Muscle of arm (tissue), 14 donors: ENCODE measurements around the gene PLK1. TPM values are rescaled to one million over a fixed set of nuclear protein-coding genes. Genes with fewer than 3 reads are reported as not detected.
A peak's percentile ranks its signal among the peaks of the same experiment; 100 is the strongest.
"Not testable (repeated sequence)": the region's sequence is repeated elsewhere in the genome, so short reads cannot be mapped to it uniquely, and the experiment has no call there.

Source experiments
- DNase-seq: peaks from one replicate; pipeline ENCODE4 v3.0.0-alpha.2; 2013
- long read RNA-seq, 11 donors: transcript quantifications; one replicate each; lab custom pipeline, GENCODE V29; 2026
- polyA plus RNA-seq, 12 donors: library from polyadenylated mRNA; unstranded; fragments of 120-200 nt; gene quantifications; one replicate each; pipeline ENCODE4 v1.2.1, GENCODE V29; 2013; ENCODE audit not compliant: insufficient read length in 12 of 12

PLK1 gene
- polyA plus RNA-seq, result 10 to 100 TPM in 9 of 12 donors, 1 to 10 TPM in 2, not detected in 1; 8.7 to 28.4 (median 13.1) TPM
- long read RNA-seq, donor 1, partial matches to known transcripts, result 8 of 10 reads
- long read RNA-seq, donor 1, other reads (novel, unspliced or antisense), result 0 of 10 reads
- long read RNA-seq, donor 2, transcript PLK1-201 (10 exons, 2,227 nt), result major isoform, 6 of 6 reads
- long read RNA-seq, donor 2, partial matches to known transcripts, result 0 of 6 reads
- long read RNA-seq, donor 2, other reads (novel, unspliced or antisense), result 0 of 6 reads
- long read RNA-seq, donor 3, result 0 reads
- long read RNA-seq, donor 4, partial matches to known transcripts, result 0 of 2 reads
- long read RNA-seq, donor 4, other reads (novel, unspliced or antisense), result 0 of 2 reads
- long read RNA-seq, donor 5, partial matches to known transcripts, result 0 of 4 reads
- long read RNA-seq, donor 5, other reads (novel, unspliced or antisense), result 0 of 4 reads
- long read RNA-seq, donor 6, partial matches to known transcripts, result 0 of 3 reads
- long read RNA-seq, donor 6, other reads (novel, unspliced or antisense), result 0 of 3 reads
- long read RNA-seq, donor 7, partial matches to known transcripts, result 0 of 1 reads
- long read RNA-seq, donor 7, other reads (novel, unspliced or antisense), result 0 of 1 reads
- long read RNA-seq, donor 8, transcript PLK1-201 (10 exons, 2,227 nt), result major isoform, 5 of 5 reads
- long read RNA-seq, donor 8, partial matches to known transcripts, result 0 of 5 reads
- long read RNA-seq, donor 8, other reads (novel, unspliced or antisense), result 0 of 5 reads
- long read RNA-seq, donor 9, partial matches to known transcripts, result 0 of 2 reads
- long read RNA-seq, donor 9, other reads (novel, unspliced or antisense), result 0 of 2 reads
- long read RNA-seq, donor 10, partial matches to known transcripts, result 0 of 2 reads
- long read RNA-seq, donor 10, other reads (novel, unspliced or antisense), result 0 of 2 reads
- long read RNA-seq, donor 11, transcript PLK1-201 (10 exons, 2,227 nt), result major isoform, 5 of 5 reads
- long read RNA-seq, donor 11, partial matches to known transcripts, result 0 of 5 reads
- long read RNA-seq, donor 11, other reads (novel, unspliced or antisense), result 0 of 5 reads

DNA sequence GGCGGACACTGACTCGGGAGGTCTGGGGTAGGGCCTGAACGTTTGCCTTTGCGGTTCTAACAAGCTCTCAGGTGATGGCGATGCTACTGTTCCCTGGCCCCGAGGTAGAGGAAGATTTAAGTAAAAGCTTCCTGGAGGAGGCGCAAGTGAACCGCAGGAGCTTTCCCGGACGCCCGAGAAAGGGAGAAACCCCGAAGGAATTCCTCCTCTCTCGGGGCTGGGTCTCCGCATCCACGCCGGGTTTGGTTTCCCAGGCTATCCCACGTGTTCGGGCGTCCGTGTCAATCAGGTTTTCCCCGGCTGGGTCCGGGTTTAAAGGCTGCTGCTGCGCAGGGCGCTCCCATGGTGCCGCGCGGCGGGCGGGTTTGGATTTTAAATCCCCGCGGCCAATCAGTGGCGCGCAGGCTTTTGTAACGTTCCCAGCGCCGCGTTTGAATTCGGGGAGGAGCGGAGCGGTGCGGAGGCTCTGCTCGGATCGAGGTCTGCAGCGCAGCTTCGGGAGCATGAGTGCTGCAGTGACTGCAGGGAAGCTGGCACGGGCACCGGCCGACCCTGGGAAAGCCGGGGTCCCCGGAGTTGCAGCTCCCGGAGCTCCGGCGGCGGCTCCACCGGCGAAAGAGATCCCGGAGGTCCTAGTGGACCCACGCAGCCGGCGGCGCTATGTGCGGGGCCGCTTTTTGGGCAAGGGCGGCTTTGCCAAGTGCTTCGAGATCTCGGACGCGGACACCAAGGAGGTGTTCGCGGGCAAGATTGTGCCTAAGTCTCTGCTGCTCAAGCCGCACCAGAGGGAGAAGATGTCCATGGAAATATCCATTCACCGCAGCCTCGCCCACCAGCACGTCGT lies at the start of gene PLK1:
Gene PLK1 (plus strand): TSS at position 460 of the 844 bp plus-strand sequence. CDS start 44 bp downstream, at position 504.
- peak; percentile 82 for DNase-seq

DNA sequence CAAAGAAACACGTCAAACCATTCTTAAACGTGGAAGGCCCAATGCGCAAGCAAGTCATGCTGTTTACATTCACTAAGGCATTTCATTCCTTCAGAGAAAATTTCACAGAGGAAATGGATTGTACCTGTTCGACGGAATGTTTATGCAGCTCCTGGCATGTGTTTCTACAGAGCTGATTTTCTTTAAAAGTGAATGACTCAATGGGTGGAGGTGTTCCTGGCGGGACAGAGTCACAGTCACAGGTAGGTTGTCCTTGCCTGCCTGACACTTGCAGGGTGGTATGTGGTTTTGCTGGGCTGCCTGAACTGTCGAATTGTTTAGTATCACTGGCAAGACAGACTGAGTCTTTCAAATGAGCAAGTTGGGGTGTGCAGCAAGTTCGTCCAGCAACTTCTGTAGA lies 49.2 kb upstream of the PLK1 start:
- DNase-seq, result no peak

DNA sequence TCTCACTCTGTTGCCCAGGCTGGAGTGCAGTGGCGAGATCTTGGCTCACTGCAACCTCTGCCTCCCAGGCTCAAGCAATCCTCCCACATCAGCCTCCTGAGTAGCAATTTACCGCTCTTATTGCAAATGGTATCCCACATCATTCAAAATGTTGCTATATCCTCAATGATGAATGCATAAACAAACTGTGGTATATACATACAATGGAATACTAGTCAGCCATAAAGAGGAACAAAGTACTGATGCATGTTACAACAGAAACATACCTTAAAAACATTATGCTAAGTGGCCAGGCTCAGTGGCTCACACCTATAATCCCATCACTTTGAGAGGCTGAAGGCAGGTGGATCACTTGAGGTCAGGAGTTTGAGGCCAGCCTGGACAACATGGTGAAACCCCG lies 46.8 kb upstream of the PLK1 start:
- not testable (repeated sequence) for DNase-seq

DNA sequence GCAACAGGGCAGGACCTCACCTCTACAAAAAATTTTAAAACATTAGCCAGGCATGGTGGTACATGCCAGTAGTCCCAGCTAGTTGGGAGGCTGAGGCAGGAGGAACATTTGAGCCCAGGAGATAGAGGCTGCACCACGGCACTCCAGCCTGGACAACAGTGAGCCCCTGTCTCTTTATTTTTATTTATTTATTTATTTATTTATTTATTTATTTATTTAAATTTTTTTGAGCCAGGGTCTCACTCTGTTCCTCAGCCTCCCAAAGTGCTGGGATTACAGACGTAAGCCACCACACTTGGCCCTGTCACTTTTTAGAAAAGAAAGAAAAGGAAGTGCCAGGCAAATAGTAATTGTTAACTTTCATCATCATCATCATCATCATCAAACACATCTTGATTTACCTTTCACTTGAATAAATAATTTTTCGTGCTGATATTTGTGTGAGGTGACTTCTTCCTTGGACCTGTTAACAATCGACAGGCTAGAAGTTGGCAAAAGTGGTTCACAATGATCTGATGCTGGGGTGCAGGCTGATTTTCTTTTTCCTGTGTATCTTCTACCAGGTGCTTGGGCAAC lies 44.1 kb upstream of the PLK1 start:
- no peak for DNase-seq

DNA sequence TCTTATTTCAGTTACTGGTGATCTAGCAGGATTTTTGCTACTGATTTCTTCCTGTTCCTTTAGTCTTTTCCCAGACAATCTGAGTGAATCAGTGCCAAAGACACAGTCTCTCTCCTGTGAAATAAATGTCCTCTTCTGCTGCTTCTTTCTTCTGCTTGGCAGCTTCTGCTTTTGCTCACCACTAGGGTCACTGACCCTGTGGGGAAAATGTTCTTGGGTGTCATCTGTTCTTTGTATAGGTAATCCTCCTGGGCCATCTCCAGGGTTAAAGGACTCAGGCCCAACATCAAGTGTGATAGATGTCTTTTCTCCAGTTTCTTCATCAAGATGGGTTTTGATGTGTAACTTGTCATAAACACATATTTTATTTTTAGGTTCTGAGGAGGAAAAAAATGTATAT lies 42.7 kb upstream of the PLK1 start:
- DNase-seq, result no peak

DNA sequence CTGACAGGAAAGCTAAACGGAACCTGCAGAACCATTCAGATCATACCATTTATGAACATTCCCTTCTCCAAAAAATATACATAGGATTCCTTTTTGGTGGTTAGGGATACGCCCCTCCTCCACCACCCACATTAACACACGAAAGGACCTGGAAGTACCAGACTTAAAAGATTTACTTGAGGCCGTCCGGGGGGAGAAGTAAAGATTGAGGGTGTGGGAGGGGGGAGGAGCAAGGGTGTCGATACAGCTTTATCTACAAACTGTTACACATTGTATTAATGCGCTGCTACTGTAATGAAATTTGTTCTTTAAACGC lies 38.1 kb upstream of the PLK1 start:
- DNase-seq, result no peak

DNA sequence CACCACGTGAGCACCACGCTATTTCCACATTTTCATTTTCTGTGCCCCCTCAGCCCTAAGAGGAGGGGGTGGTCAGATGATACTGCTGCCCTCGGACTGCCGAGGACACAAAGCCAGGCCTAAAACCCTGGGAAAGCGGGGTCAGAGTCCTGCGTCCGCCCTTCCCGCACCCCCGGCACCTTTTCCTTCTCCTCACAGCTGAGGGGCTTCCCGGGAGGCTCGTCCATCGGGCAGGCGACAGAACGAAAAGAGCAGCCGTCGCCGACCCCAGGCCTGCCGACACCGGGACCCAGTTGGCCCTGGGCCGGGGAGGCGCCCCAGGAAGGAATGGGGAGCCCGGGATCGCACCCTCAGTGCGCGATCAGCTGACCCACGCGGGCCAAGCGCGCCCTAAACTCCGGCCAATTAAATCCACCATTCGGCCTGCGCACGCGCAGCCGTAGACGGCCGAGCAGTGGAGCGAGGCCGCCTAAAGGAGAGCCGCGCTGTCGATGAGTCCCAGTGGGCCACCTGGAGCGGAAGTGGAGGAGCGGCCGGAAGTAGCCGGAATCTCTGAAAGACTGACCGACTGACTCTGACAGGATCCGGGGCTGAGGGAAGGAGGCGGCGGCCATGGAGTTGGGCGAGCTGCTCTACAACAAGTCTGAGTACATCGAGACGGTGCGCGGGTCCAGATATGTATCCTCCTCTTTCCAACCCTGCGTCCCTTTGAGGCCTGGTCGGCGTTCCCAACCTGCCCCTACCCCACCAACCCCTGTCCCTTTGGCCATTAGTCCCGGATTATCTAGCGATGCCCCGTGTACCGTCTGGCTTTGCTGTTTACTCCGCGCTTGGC lies 37.5 kb upstream of the PLK1 start, which contains the start of the genes DCTN5 and PALB2:
Gene DCTN5 (plus strand): TSS at position 536 of the 835 bp plus-strand sequence. CDS start 77 bp downstream, at position 613.
Gene PALB2 (minus strand): TSS at position 380 of the 835 bp plus-strand sequence. CDS start 153 bp downstream, at position 227.
- DNase-seq, result peak; percentile 96

DNA sequence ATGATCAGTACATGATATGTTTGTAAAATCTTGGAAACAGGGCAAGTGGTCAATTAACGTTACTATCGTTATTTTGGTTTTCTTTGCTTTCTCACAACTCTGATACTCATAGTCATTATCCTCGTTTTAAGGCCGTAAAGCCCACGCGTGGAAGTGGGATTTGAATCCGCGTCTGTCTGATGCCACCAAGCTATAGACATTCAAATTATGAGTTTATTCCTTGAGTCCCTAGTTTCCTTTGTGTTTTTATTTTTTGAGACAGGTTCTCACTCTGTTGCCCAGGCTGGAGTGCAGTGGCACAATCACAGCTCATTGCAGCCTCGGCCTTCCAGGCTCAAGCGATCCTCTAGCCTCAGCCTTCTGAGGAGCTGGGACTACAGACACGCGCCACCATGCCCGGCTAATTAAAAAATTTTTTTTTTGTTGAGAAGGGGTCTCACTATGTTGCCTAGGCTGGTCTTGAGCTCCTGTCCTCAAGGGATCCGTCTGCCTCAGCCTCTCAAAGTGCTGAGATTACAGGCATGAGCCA lies 36.4 kb upstream of the PLK1 start:
- no peak for DNase-seq

DNA sequence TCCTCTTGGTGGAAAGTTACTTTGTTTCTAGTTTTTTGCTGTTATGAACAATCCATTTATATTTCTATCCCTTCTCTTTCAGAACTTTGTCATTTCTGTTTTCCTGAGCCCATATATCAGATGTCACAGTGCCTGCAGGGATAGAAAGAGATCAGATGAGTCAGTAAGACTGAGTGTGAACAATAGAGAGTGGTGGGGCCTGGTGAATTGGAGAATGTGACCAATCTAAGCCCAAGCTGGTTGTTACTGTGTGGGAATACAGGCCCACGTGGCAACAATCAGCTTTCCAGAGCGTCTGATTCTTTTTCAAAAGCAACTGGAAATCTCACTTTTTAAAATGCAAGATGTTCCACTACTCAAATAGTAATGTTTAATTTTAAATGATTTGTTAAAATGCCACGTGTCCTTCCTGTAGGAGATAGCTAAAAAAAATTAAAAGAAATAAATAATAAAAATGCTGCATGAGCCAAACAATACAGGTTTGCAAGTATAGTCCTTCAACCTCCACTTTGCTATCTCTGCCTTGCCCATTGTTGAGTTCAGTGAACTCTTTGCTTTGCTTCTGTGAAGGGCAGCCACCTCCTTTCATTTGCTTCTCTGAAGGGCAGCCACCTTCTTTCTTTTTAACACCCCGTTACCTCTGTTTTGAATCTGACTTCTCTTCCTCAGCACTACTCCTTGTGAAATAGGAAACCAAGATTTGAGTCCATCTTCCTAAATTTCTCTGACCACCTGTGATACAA lies 27.8 kb upstream of the PLK1 start:
- no peak for DNase-seq

DNA sequence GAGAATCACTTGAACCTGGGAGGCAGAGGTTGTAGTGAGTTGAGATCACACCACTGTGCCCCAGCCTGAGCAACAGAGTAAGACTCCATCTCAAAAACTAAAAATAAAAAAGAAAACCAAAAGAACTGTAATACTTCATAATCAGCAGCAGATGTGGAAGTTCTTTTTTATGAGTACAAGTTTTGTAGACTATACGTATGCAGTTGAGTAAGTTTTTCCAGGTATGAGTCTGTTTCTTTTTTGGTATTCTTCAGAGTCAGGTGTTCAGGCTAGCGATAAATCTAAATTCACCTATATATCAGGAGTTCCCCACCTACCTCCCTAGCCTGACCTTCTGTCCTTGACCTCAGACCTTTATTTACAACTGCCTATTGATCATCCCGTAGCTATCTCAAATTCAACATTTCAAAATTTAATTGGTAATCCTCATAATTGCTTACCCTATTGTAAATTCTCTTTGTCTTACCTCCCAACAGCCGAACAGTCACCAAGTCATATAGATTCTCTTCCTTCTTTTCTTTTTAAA lies 26.7 kb upstream of the PLK1 start:
- DNase-seq, result no peak

DNA sequence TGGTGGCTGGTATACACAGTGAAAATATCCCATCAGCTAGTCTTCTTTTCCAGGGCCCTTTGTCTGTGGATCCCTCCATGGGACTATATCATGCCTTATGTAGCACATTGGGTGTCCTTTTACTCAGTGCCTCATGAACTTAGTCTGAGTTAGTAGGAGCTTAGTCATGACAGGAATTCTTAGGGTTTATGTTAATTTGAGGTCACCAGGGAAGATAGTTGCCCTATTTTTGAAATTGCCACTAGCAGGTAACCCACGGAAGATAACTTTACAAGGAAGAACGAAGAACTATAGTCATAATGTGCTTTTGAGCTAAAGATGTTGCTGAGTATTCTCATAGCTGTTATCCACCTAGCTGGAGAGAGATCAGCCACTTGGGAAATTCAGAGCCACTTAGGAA lies 14.8 kb upstream of the PLK1 start:
- no peak for DNase-seq

DNA sequence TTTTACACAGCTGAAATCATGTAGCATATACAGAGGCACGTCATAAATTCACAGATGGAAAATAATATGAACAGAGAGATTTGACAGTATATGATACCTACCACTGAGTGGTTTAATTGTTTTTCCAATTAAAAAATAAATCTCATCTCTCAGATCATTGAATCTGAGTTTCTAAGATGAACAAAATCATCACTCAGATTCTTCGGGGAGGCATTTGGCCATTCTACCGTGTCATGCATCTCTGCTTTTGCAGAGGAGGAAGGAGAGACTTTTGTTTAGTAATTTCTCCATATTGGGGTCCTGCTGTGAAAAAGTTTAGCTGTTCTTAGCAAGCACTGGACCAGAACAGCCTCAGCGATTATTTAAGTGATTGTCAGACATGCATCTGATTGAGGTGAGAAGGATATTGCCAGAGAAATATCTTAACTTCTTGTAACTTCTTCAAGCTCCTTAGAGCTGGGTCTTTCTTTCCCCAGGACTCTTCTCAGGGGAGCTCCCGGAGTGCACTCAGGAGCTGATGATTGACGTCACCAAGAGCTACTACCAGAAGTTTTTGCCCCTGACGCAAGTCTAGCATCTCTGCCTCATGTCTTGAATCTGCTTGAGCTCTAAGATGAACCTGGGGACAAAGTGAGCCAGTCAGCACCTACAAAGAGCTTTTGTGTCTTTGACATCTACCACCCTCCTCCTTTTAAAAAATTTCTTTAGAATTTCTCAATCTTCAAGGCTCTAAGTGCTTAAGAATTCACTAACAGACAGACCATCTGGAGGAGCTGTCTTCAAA lies 11.9 kb upstream of the PLK1 start:
- no peak for DNase-seq

DNA sequence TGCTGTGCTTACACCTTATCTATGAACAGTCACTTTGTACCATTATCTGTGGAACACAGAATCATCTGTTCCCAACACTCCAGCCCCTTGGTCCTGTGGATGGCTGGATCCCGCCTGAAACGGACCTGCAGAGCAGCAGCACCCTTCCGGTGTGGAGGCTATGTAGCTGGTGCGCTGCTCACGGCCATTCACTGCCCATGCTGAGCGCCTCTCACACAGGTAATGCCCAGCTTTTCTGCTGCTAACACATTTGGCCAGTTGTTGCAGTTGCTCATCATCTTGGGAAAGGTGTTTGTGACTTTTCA lies 11.4 kb upstream of the PLK1 start:
- DNase-seq, result no peak

DNA sequence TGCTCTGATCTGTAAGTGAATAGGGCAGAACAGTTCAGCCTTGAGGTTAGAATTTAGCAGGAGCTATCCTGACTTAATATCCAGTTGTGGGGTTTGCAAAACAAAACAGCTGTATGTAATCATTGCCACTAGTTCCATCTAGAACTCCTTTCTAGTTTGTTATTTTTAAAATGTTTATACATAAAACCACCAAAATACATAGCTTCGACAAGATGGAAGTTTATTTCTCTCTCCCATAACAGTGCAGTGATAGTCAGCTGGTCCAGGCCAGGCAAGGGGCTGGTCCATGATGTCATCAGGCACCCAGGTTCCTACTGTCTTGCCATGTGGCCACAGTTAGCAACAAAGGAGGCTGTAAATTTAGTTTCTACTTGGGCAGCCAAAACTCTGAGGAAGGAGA lies 10.5 kb upstream of the PLK1 start:
- no peak for DNase-seq

DNA sequence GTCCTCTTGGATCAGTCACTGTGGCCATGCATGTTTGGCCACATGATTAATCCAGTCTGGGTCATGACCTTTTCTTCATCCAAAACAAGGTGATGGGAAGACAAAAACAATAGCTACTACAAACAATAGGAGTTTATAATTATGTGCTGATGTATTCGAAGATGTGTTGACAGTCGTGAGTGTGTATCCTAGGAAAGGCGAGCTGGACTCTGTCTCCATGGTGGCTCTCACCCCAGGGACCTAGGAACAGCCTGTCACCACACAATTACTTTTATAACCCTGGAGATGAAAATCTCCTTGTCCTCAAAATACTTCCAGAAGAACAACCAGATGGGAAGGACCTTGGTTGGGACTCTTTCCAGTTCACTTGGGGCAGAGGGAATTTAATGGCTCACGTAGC lies 9.8 kb upstream of the PLK1 start:
- no peak for DNase-seq

DNA sequence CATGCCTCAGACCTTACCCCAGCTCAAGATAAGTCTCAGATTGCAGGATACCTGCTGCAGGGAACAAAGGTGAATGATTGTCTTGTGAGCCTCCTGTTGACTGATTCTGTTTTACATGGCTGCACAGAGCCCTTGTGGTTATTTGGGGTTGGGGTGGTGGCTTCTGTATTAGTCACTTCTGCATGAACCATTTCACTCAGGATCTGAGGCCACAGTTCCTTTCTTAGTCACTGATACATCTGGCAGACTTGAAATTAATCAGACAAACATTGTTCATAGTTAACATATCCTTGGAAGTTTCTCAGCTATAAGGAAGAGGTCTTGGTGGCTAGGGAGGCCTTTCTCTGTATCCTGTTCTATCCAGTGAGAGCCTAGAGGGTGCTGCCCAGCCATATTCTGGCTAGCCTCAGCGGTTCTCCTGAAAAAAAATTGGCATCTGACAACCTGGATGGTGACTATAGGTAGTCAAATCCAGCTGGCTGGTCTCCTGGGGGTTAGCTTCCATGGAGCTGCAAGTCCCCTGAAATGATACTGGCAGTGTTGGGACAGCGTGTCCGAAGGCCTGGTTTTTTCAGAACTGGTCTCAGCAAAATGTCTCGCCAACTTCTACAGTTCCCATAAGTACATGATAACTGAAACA lies 8.4 kb upstream of the PLK1 start:
- no peak for DNase-seq

DNA sequence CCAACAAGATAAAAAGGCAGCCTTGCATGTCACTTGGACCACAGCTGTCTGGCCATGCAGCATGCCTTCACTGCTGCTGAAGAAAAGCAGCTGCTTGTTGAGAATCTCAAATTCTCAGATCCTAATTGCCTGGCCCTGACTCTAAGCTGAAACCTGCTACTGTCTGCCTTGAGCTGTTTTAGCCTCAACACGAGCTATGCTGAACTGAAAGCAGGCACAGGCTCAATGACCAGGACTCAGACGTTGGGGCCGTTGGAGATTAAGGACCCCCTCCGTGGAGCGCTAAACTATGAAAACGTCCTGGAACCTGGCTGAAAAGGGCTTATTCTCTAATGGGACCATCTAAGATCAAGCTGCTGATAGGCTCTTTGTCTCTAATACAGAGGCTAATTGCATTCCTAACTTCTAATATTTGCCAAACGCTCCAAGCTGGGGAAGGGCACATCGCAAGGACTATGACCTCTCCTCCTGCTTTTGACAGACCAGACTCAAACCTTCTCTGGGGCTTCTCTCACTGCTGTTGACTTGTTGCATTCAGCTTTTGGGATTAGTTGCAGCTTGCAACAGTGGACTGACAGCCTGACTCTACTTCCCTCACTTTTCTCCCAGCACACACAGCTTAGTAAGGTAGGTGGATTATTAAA lies 4.6 kb upstream of the PLK1 start:
- DNase-seq, result no peak
